Ectodermal cell (in vitro differentiated cells): ENCODE measurements around the gene PLA2G3.
"Not testable (repeated sequence)": the region's sequence is repeated elsewhere in the genome, so short reads cannot be mapped to it uniquely, and the experiment has no call there.

ENCODE experiments used
- H3K27ac ChIP-seq: 2 replicates; pipeline ENCODE4 v1.7.0; 2013; ENCODE audit warnings: mild to moderate bottlenecking, low read depth, low read length; ENCODE audit not compliant: insufficient read depth, poor library complexity, severe bottlenecking
- H3K27me3 ChIP-seq: 2 replicates; pipeline ENCODE4 v1.7.0; 2013; ENCODE audit warnings: mild to moderate bottlenecking, low read length; ENCODE audit not compliant: insufficient read depth, control insufficient read depth, poor library complexity, severe bottlenecking
- H3K36me3 ChIP-seq: one replicate; pipeline ENCODE4 v1.7.0; 2013; ENCODE audit warnings: low read length; ENCODE audit not compliant: control insufficient read depth, insufficient read depth
- H3K4me1 ChIP-seq: one replicate; pipeline ENCODE4 v1.7.0; 2013; ENCODE audit warnings: low read length; ENCODE audit not compliant: control insufficient read depth, insufficient read depth
- H3K4me3 ChIP-seq: 2 replicates; pipeline ENCODE4 v1.7.0; 2013; ENCODE audit warnings: low read depth, low read length, control low read depth; ENCODE audit not compliant: insufficient read depth
- H3K9me3 ChIP-seq: 2 replicates; pipeline ENCODE4 v1.7.0; 2013; ENCODE audit warnings: mild to moderate bottlenecking, low read length, moderate library complexity; ENCODE audit not compliant: control insufficient read depth
- WGBS, 2 experiments: methylation state at CpG; one replicate each; pipeline ENCODE4 v1.1.7; 2013; ENCODE audit warnings: missing lambda C conversion rate in 2 of 2; 5-methylcytosine and 5-hydroxymethylcytosine counted together

PLA2G3 gene

GRCh38 chr22:31171734-31172133 is 31.4 kb upstream of the PLA2G3 start:
- WGBS, 2 experiments, result 88 to 96% methylated on average over 5 to 7 of the region's 9 CpGs
- H3K27me3 ChIP-seq, H3K9me3 ChIP-seq, H3K36me3 ChIP-seq, H3K4me1 ChIP-seq, H3K27ac ChIP-seq, H3K4me3 ChIP-seq: not testable (repeated sequence)

- WGBS, 2 experiments, result 96 to 98% methylated on average over 3 to 4 of the region's 4 CpGs
- no peak overlapping the region for H3K4me3 ChIP-seq
- H3K4me1 ChIP-seq, result no peaks in the 10 kb centered on the region
- H3K36me3 ChIP-seq, result no peaks in the 10 kb centered on the region
- H3K9me3 ChIP-seq, result no peaks in the 10 kb centered on the region
- no peak overlapping the region for H3K27ac ChIP-seq
- no peaks in the 10 kb centered on the region for H3K27me3 ChIP-seq
These were observed 30.7 kb upstream of the PLA2G3 start for GRCh38 chr22:31170971-31171370.

GRCh38 chr22:31162015-31162765 is 21.9 kb upstream of the PLA2G3 start:
- WGBS, 2 experiments, result 90 to 92% methylated on average over 5 of the region's 5 CpGs
- Histone ChIP-seq H3K36me3 (no peaks in the 10 kb centered on the region), H3K27ac (no peak overlapping the region), H3K27me3 (peaks cover 23% of the 10 kb centered on the region), H3K4me1 (no peaks in the 10 kb centered on the region), H3K4me3 (no peak overlapping the region), H3K9me3 (no peaks in the 10 kb centered on the region)

GRCh38 chr22:31161386-31161785 is 21.1 kb upstream of the PLA2G3 start:
- no peak overlapping the region for H3K4me3 ChIP-seq
- no peaks in the 10 kb centered on the region for H3K4me1 ChIP-seq
- H3K36me3 ChIP-seq, result no peaks in the 10 kb centered on the region

GRCh38 chr22:31160328-31160978 is 20.1 kb upstream of the PLA2G3 start:
- no peaks in the 10 kb centered on the region for H3K36me3 ChIP-seq
- H3K4me3 ChIP-seq, result peak overlapping the region; percentile 82
- peaks cover 40% of the 10 kb centered on the region for H3K27me3 ChIP-seq
- no peaks in the 10 kb centered on the region for H3K4me1 ChIP-seq
- H3K27ac ChIP-seq, result no peak overlapping the region
- 5 to 6% methylated on average over 32 of the region's 32 CpGs for WGBS, 2 experiments
- no peaks in the 10 kb centered on the region for H3K9me3 ChIP-seq

More at GRCh38 chr22:31161386-31161785, 21.1 kb upstream of the PLA2G3 start:
- Histone ChIP-seq H3K27ac (no peak overlapping the region), H3K27me3 (peaks cover 31% of the 10 kb centered on the region), H3K9me3 (no peaks in the 10 kb centered on the region)

GRCh38 chr22:31155422-31155821 is 15.1 kb upstream of the PLA2G3 start:
- Histone ChIP-seq H3K9me3 (no peaks in the 10 kb centered on the region), H3K27ac (no peak overlapping the region), H3K4me1 (no peaks in the 10 kb centered on the region), H3K27me3 (peaks cover 53% of the 10 kb centered on the region), H3K36me3 (no peaks in the 10 kb centered on the region), H3K4me3 (no peak overlapping the region)
- 64 to 65% methylated on average over 3 of the region's 3 CpGs for WGBS, 2 experiments

GRCh38 chr22:31154975-31155374 is 14.7 kb upstream of the PLA2G3 start:
- H3K4me1 ChIP-seq, result no peaks in the 10 kb centered on the region

GRCh38 chr22:31153357-31153756 is 13.0 kb upstream of the PLA2G3 start:
- Histone ChIP-seq H3K9me3 (no peaks in the 10 kb centered on the region), H3K27ac (no peak overlapping the region), H3K27me3 (peaks cover 39% of the 10 kb centered on the region), H3K36me3 (no peaks in the 10 kb centered on the region), H3K4me3 (no peak overlapping the region), H3K4me1 (no peaks in the 10 kb centered on the region)
- 70 to 83% methylated on average over 3 of the region's 3 CpGs for WGBS, 2 experiments

More at GRCh38 chr22:31154975-31155374, 14.7 kb upstream of the PLA2G3 start:
- H3K36me3 ChIP-seq, result no peaks in the 10 kb centered on the region
- no peak overlapping the region for H3K4me3 ChIP-seq
- H3K27ac ChIP-seq, result no peak overlapping the region
- H3K27me3 ChIP-seq, result peaks cover 53% of the 10 kb centered on the region
- no peaks in the 10 kb centered on the region for H3K9me3 ChIP-seq
- WGBS, 2 experiments, result 78 to 94% methylated on average over 1 of the region's 1 CpG

- Histone ChIP-seq H3K4me3 (no peak overlapping the region), H3K4me1 (no peaks in the 10 kb centered on the region), H3K27me3 (peaks cover 27% of the 10 kb centered on the region), H3K36me3 (no peaks in the 10 kb centered on the region), H3K9me3 (peaks cover 2% of the 10 kb centered on the region), H3K27ac (no peak overlapping the region)
- 83 to 91% methylated on average over 2 of the region's 2 CpGs for WGBS, 2 experiments
These were observed 11.6 kb upstream of the PLA2G3 start for GRCh38 chr22:31151872-31152271.

- 97 to 100% methylated on average over 2 of the region's 3 CpGs for WGBS, 2 experiments
- Histone ChIP-seq H3K36me3 (no peaks in the 10 kb centered on the region), H3K4me3 (no peak overlapping the region), H3K27me3 (peaks cover 14% of the 10 kb centered on the region), H3K4me1 (no peaks in the 10 kb centered on the region), H3K9me3 (peaks cover 2% of the 10 kb centered on the region), H3K27ac (no peak overlapping the region)
These were observed 10.3 kb upstream of the PLA2G3 start for GRCh38 chr22:31150615-31151014.
